ENCODE results near the gene MRPL43.
"Not testable (repeated sequence)": the region's sequence is repeated elsewhere in the genome, so short reads cannot be mapped to it uniquely, and the experiment has no call there.

MRPL43 gene

GRCh38 chr10:100976906-100977305 lies 10.4 kb downstream of the MRPL43 start:
- no peak for TF ChIP-seq CTCF (conservative IDR thresholded peaks at IDR 0.05; ENCODE audit: low read length)
- TF ChIP-seq EZH2phosphoT487 (IDR thresholded peaks at IDR 0.05; ENCODE audit: borderline replicate concordance), result no peak
- H3K4me2 ChIP-seq (ENCODE audit: low read depth, low read length, poor library complexity, severe bottlenecking), result no peak overlapping the region
- H4K20me1 ChIP-seq (ENCODE audit: insufficient read depth, low read length, poor library complexity, severe bottlenecking), result no peaks in the 10 kb centered on the region

GRCh38 chr10:100975397-100975796 lies 11.9 kb downstream of the MRPL43 start:
- not testable (repeated sequence) for H3K9ac ChIP-seq (ENCODE audit: low read depth, low read length, poor library complexity, severe bottlenecking); H3K27me3 ChIP-seq (ENCODE audit: insufficient read depth, low read length, poor library complexity, severe bottlenecking); H2AFZ ChIP-seq (ENCODE audit: low read length); H3K4me1 ChIP-seq (ENCODE audit: insufficient read depth, low read length, poor library complexity, severe bottlenecking); H3K36me3 ChIP-seq (ENCODE audit: insufficient read depth, low read length); H4K20me1 ChIP-seq (ENCODE audit: insufficient read depth, low read length, poor library complexity, severe bottlenecking); H3F3A ChIP-seq (ENCODE audit: low read depth); H3K4me3 ChIP-seq (ENCODE audit: low read length, poor library complexity, severe bottlenecking); H3K4me2 ChIP-seq (ENCODE audit: low read depth, low read length, poor library complexity, severe bottlenecking); H3K9me2 ChIP-seq (replicated peaks; ENCODE audit: low read depth, low read length); H3K79me2 ChIP-seq (ENCODE audit: insufficient read depth, low read length); H3K9me3 ChIP-seq (ENCODE audit: insufficient read depth, low read depth, low read length)

More at GRCh38 chr10:100976906-100977305, 10.4 kb downstream of the MRPL43 start:
- Histone ChIP-seq H3F3A (ENCODE audit: low read depth) (no peaks in the 10 kb centered on the region), H2AFZ (ENCODE audit: low read length) (no peak overlapping the region), H3K9me3 (ENCODE audit: insufficient read depth, low read depth, low read length) (no peaks in the 10 kb centered on the region), H3K79me2 (ENCODE audit: insufficient read depth, low read length) (no peaks in the 10 kb centered on the region), H3K4me3 (ENCODE audit: low read length, poor library complexity, severe bottlenecking) (no peak overlapping the region), H3K4me1 (ENCODE audit: insufficient read depth, low read length, poor library complexity, severe bottlenecking) (no peaks in the 10 kb centered on the region), H3K36me3 (ENCODE audit: insufficient read depth, low read length) (no peaks in the 10 kb centered on the region), H3K27me3 (ENCODE audit: insufficient read depth, low read length, poor library complexity, severe bottlenecking) (no peaks in the 10 kb centered on the region), H3K9ac (ENCODE audit: low read depth, low read length, poor library complexity, severe bottlenecking) (no peak overlapping the region), H3K9me2 (replicated peaks; ENCODE audit: low read depth, low read length) (no peaks in the 10 kb centered on the region)

- Histone ChIP-seq H3K4me3 (ENCODE audit: low read length, poor library complexity, severe bottlenecking) (no peak overlapping the region), H3F3A (ENCODE audit: low read depth) (no peaks in the 10 kb centered on the region), H3K27me3 (ENCODE audit: insufficient read depth, low read length, poor library complexity, severe bottlenecking) (no peaks in the 10 kb centered on the region), H3K4me1 (ENCODE audit: insufficient read depth, low read length, poor library complexity, severe bottlenecking) (peaks cover 2% of the 10 kb centered on the region), H3K9me2 (replicated peaks; ENCODE audit: low read depth, low read length) (no peaks in the 10 kb centered on the region), H3K9me3 (ENCODE audit: insufficient read depth, low read depth, low read length) (no peaks in the 10 kb centered on the region), H4K20me1 (ENCODE audit: insufficient read depth, low read length, poor library complexity, severe bottlenecking) (no peaks in the 10 kb centered on the region), H3K4me2 (ENCODE audit: low read depth, low read length, poor library complexity, severe bottlenecking) (no peak overlapping the region), H3K79me2 (ENCODE audit: insufficient read depth, low read length) (no peaks in the 10 kb centered on the region), H2AFZ (ENCODE audit: low read length) (no peak overlapping the region), H3K9ac (ENCODE audit: low read depth, low read length, poor library complexity, severe bottlenecking) (no peak overlapping the region), H3K36me3 (ENCODE audit: insufficient read depth, low read length) (no peaks in the 10 kb centered on the region)
- TF ChIP-seq CTCF (conservative IDR thresholded peaks at IDR 0.05; ENCODE audit: low read length) (no peak), EZH2phosphoT487 (IDR thresholded peaks at IDR 0.05; ENCODE audit: borderline replicate concordance) (no peak)
These were observed 14.3 kb downstream of the MRPL43 start for GRCh38 chr10:100972904-100973535.
